HepG2 (cell line): Measurements from ENCODE around the gene TPD52L2. TPM values are rescaled to one million over a fixed set of nuclear protein-coding genes. Genes with fewer than 3 reads are reported as not detected.

Experiments used
- FIP1L1 ChIP-seq: fragments of 200-400 bp; formaldehyde crosslinking; IDR thresholded peaks from 2 replicates; pipeline ENCODE4 v1.6.1; 2018; ENCODE audit warnings: low read depth, mild to moderate bottlenecking, low read length, moderate library complexity, borderline replicate concordance; ENCODE audit not compliant: insufficient read depth
- FOXJ3 ChIP-seq: sonication (generic); formaldehyde crosslinking; IDR thresholded peaks from 2 replicates; pipeline ENCODE4 v1.4.0; 2020; ENCODE audit warnings: missing genetic modification reagents, mild to moderate bottlenecking, borderline replicate concordance
- HDAC6 ChIP-seq: fragments of 200-600 bp; sonication (generic); IDR thresholded peaks from 2 replicates; pipeline ENCODE4 v1.7.0; 2017; ENCODE audit warnings: mild to moderate bottlenecking, antibody characterized with exemption, low read length, low read depth
- KAT7 ChIP-seq: IDR thresholded peaks from 2 replicates; pipeline ENCODE4 v1.6.1; 2018; ENCODE audit warnings: borderline replicate concordance, missing compliant biosample characterization
- NFIB ChIP-seq: sonication (generic); formaldehyde crosslinking; IDR thresholded peaks from 2 replicates; pipeline ENCODE4 v1.9.0; 2021; ENCODE audit warnings: missing genetic modification reagents, mild to moderate bottlenecking, borderline replicate concordance
- NFYB ChIP-seq: sonication (generic); formaldehyde crosslinking; IDR thresholded peaks from 2 replicates; pipeline ENCODE4 v1.4.0; 2020; ENCODE audit warnings: missing genetic modification reagents
- RBFOX2 ChIP-seq: fragments of 200-400 bp; formaldehyde crosslinking; IDR thresholded peaks from 2 replicates; pipeline ENCODE4 v1.6.1; 2017; ENCODE audit warnings: low read depth, mild to moderate bottlenecking, low read length
- RBM22 ChIP-seq: fragments of 200-400 bp; formaldehyde crosslinking; optimal IDR thresholded peaks from 2 replicates; pipeline ENCODE3; 2017; ENCODE audit warnings: mild to moderate bottlenecking, low read length, moderate library complexity
- SMARCE1 ChIP-seq: fragments of 450-650 bp; IDR thresholded peaks from 2 replicates; pipeline ENCODE4 v1.6.1; 2017; ENCODE audit warnings: borderline replicate concordance
- SMYD3 ChIP-seq: sonication (generic); formaldehyde crosslinking; IDR thresholded peaks from 2 replicates; pipeline ENCODE4 v1.8.1; 2023; ENCODE audit warnings: mild to moderate bottlenecking, missing genetic modification reagents
- TMF1 ChIP-seq: sonication (generic); formaldehyde crosslinking; IDR thresholded peaks from 2 replicates; pipeline ENCODE4 v1.8.1; 2022; ENCODE audit warnings: low read depth, missing genetic modification reagents
- ZFP62 ChIP-seq: sonication (generic); formaldehyde crosslinking; IDR thresholded peaks from 2 replicates; pipeline ENCODE4 v1.4.0; 2020; ENCODE audit warnings: missing genetic modification reagents
- ZFP82 ChIP-seq: sonication (generic); formaldehyde crosslinking; IDR thresholded peaks from 2 replicates; pipeline ENCODE4 v1.5.1; 2020; ENCODE audit warnings: mild to moderate bottlenecking, missing genetic modification reagents, borderline replicate concordance
- ZNF260 ChIP-seq: sonication (generic); formaldehyde crosslinking; IDR thresholded peaks from 2 replicates; pipeline ENCODE4 v1.4.0; 2020; ENCODE audit warnings: missing genetic modification reagents, low read depth, mild to moderate bottlenecking, borderline replicate concordance
- ZNF44 ChIP-seq: sonication (generic); formaldehyde crosslinking; IDR thresholded peaks from 2 replicates; pipeline ENCODE4 v1.5.1; 2020; ENCODE audit warnings: mild to moderate bottlenecking, missing genetic modification reagents
- ZNF577 ChIP-seq: sonication (generic); formaldehyde crosslinking; IDR thresholded peaks from 2 replicates; pipeline ENCODE4 v1.4.0; 2020; ENCODE audit warnings: mild to moderate bottlenecking, low read depth, missing genetic modification reagents, borderline replicate concordance
- ZNF660 ChIP-seq: sonication (generic); formaldehyde crosslinking; IDR thresholded peaks from 2 replicates; pipeline ENCODE4 v1.5.1; 2020; ENCODE audit warnings: mild to moderate bottlenecking, low read depth, missing genetic modification reagents, borderline replicate concordance
- ZNF703 ChIP-seq: sonication (generic); formaldehyde crosslinking; IDR thresholded peaks from 2 replicates; pipeline ENCODE4 v1.5.1; 2020; ENCODE audit warnings: missing genetic modification reagents, mild to moderate bottlenecking, moderate library complexity, borderline replicate concordance
- ZNF737 ChIP-seq: sonication (generic); formaldehyde crosslinking; IDR thresholded peaks from 2 replicates; pipeline ENCODE4 v1.5.0; 2020; ENCODE audit warnings: missing genetic modification reagents, mild to moderate bottlenecking, borderline replicate concordance
- ZNF816 ChIP-seq: sonication (generic); formaldehyde crosslinking; IDR thresholded peaks from 2 replicates; pipeline ENCODE4 v1.8.0; 2022; ENCODE audit warnings: missing genetic modification reagents, mild to moderate bottlenecking, borderline replicate concordance
- polyA plus RNA-seq, 8 experiments: library from polyadenylated mRNA; depleted of rRNA in 3 of 8; stranded (reverse) in 7 of 8; unstranded in 1 of 8; fragments of >200 nt; fragmentation: Illumina TruSeq in 4 of 8; extraction: Trizol in 4 of 8; gene quantifications; 2 replicates each; pipeline versions ENCODE4 v1.2.1 to v1.2.3, GENCODE V29; 2011 to 2016; ENCODE audit warnings: low read depth in 4 of 8, missing spikeins in 1 of 8, mixed read lengths in 1 of 8; ENCODE audit not compliant: insufficient read depth in 1 of 8
- total RNA-seq, 5 experiments: library from RNA; depleted of rRNA; stranded (reverse); fragments of >200 nt; fragmentation: Illumina TruSeq; extraction: Trizol; gene quantifications; 2 replicates each; pipeline ENCODE4 v1.2.3, GENCODE V29; 2016; ENCODE audit warnings: low read depth in 1 of 5
- TF ChIP-seq, protein P1 (sequence below): sonication (generic); formaldehyde crosslinking; IDR thresholded peaks from 2 replicates; pipeline ENCODE4 v1.5.1; 2020; ENCODE audit warnings: mild to moderate bottlenecking, missing genetic modification reagents, borderline replicate concordance
- TF ChIP-seq, protein P2 (sequence below): sonication (generic); formaldehyde crosslinking; IDR thresholded peaks from 2 replicates; pipeline ENCODE4 v1.4.0; 2020; ENCODE audit warnings: mild to moderate bottlenecking, missing genetic modification reagents
- TF ChIP-seq, protein P3 (sequence below): sonication (generic); formaldehyde crosslinking; IDR thresholded peaks from 2 replicates; pipeline ENCODE4 v1.4.0; 2020; ENCODE audit warnings: missing genetic modification reagents, borderline replicate concordance

The TPD52L2 gene
- total and polyA plus RNA-seq, 2 of the 13 experiments (the other 11 are each of a cell fraction or from before 2014, with no cell fraction given) = 156 to 184 TPM

DNA sequence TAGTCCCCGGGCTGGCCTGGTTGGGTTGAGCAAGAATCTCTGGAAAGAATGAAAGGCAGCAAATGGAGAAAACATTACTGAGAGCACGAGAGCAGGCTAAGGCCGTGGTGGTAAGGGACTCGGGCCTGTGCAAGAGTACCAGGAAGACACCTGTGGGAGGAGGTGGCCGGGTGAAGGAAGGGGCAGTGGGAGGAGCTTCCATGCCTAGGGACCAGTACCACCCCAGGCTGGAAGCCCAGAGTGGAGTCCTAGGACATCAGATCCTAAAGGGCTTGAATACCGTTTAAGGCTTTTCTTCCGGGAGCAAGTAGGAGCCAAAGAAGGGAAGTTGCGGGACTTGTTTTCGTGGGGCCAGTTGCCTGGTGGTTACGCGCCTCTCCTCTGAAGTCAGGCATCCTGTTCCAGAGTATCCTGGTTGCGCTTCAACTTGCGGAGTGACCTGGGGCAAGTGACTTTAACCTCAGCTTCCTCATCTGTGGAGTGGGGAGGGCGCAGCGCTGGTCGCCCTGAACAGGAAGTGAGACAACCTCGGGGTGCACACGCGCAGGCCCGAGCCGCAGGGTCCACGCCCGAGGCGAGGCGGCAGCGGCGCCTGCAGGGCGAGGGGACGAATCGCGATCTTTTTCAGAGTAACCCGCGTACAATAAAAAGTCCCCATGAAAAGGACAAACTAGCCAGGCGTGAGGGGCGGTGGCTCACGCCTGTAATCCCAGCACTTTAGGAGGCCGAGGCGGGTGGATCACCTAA is 1.1 kb upstream of the TPD52L2 start (continued):
- TF ChIP-seq ZFP62 (CRISPR knock-in tag) = no peak
- TF ChIP-seq ZNF44 (CRISPR knock-in tag) = no peak; the same call in 1 of the 2 replicates
- peak; percentile 92; the same call in 1 of the 2 replicates for TF ChIP-seq FIP1L1
- TF ChIP-seq NFIB (CRISPR knock-in tag) = no peak
- no peak; the same call in 1 of the 2 replicates for TF ChIP-seq ZNF577 (CRISPR knock-in tag)
- TF ChIP-seq ZNF260 = no peak
- TF ChIP-seq ZNF737 (CRISPR knock-in tag) = 0 out of 2 replicates have a peak, but pooled peaks have one; percentile 59
- TF ChIP-seq NFYB (CRISPR knock-in tag) = no peak; the same call in 1 of the 2 replicates
- no peak for TF ChIP-seq SMARCE1
- TF ChIP-seq, protein P1, sequence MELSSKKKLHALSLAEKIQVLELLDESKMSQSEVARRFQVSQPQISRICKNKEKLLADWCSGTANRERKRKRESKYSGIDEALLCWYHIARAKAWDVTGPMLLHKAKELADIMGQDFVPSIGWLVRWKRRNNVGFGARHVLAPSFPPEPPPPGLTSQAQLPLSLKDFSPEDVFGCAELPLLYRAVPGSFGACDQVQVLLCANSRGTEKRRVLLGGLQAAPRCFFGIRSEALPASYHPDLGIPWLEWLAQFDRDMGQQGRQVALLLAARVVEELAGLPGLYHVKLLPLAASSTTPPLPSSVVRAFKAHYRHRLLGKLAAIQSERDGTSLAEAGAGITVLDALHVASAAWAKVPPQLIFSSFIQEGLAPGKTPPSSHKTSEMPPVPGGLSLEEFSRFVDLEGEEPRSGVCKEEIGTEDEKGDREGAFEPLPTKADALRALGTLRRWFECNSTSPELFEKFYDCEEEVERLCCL (CRISPR knock-in tag) = 0 out of 2 replicates have a peak, but pooled peaks have one; percentile 59
- no peak; the same call in 1 of the 2 replicates for TF ChIP-seq KAT7 (CRISPR knock-in tag)
- no peak for TF ChIP-seq ZNF816 (CRISPR knock-in tag)
- TF ChIP-seq RBM22 = no peak
- TF ChIP-seq SMYD3 (CRISPR knock-in tag) = peak; percentile 95
- no peak for TF ChIP-seq FOXJ3 (CRISPR knock-in tag)
- TF ChIP-seq ZFP82 (CRISPR knock-in tag) = no peak
- peak; percentile 93 for TF ChIP-seq RBFOX2
- TF ChIP-seq, protein P2, sequence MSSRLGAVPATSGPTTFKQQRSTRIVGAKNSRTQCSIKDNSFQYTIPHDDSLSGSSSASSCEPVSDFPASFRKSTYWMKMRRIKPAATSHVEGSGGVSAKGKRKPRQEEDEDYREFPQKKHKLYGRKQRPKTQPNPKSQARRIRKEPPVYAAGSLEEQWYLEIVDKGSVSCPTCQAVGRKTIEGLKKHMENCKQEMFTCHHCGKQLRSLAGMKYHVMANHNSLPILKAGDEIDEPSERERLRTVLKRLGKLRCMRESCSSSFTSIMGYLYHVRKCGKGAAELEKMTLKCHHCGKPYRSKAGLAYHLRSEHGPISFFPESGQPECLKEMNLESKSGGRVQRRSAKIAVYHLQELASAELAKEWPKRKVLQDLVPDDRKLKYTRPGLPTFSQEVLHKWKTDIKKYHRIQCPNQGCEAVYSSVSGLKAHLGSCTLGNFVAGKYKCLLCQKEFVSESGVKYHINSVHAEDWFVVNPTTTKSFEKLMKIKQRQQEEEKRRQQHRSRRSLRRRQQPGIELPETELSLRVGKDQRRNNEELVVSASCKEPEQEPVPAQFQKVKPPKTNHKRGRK (CRISPR knock-in tag) = 0 out of 2 replicates have a peak, but pooled peaks have one; percentile 51
- no peak for TF ChIP-seq HDAC6
- no peak for TF ChIP-seq ZNF660 (CRISPR knock-in tag)
- TF ChIP-seq TMF1 (CRISPR knock-in tag) = peak; percentile 24; the same call in 1 of the 2 replicates
- TF ChIP-seq, protein P3, sequence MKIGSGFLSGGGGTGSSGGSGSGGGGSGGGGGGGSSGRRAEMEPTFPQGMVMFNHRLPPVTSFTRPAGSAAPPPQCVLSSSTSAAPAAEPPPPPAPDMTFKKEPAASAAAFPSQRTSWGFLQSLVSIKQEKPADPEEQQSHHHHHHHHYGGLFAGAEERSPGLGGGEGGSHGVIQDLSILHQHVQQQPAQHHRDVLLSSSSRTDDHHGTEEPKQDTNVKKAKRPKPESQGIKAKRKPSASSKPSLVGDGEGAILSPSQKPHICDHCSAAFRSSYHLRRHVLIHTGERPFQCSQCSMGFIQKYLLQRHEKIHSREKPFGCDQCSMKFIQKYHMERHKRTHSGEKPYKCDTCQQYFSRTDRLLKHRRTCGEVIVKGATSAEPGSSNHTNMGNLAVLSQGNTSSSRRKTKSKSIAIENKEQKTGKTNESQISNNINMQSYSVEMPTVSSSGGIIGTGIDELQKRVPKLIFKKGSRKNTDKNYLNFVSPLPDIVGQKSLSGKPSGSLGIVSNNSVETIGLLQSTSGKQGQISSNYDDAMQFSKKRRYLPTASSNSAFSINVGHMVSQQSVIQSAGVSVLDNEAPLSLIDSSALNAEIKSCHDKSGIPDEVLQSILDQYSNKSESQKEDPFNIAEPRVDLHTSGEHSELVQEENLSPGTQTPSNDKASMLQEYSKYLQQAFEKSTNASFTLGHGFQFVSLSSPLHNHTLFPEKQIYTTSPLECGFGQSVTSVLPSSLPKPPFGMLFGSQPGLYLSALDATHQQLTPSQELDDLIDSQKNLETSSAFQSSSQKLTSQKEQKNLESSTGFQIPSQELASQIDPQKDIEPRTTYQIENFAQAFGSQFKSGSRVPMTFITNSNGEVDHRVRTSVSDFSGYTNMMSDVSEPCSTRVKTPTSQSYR (CRISPR knock-in tag) = peak; percentile 22; the same call in 1 of the 2 replicates
- no peak for TF ChIP-seq ZNF703 (CRISPR knock-in tag)
